Mammary epithelial cell (primary cell): Measurements from ENCODE around the gene STXBP1.

Experiments used
- CTCF ChIP-seq, 2 donors: IDR thresholded peaks in 1 of 2; conservative IDR thresholded peaks in 1 of 2; 2 replicates each; pipeline ENCODE4 v1.5.1; 2011 to 2012; ENCODE audit warnings: inconsistent platforms in 2 of 2, low read length in 2 of 2, mild to moderate bottlenecking in 2 of 2, control low read depth in 1 of 2, low read depth in 1 of 2; ENCODE audit not compliant: insufficient read depth in 1 of 2; ENCODE audit errors: extremely low read depth in 1 of 2
- EZH2 ChIP-seq: IDR thresholded peaks from 2 replicates; pipeline ENCODE4 v1.6.1; 2012; ENCODE audit warnings: low read length, inconsistent platforms, borderline replicate concordance

- TF ChIP-seq CTCF (conservative IDR thresholded peaks at IDR 0.05 in 1 of 2, IDR thresholded peaks at IDR 0.05 in 1 of 2; ENCODE audit: extremely low read depth in 1 of 2, insufficient read depth in 1 of 2, low read depth in 1 of 2, low read length in 2 of 2), result peak in 1 of 2 donors; percentile 31
- TF ChIP-seq EZH2, result no peak
Observed at GRCh38 chr9:127578952-127579853, 32.9 kb upstream of the STXBP1 start.
